Activated effector memory CD4-positive, alpha-beta T cell treated with Interleukin-2 at 50 U/mL for 16 hours (primary cell): ENCODE measurements around the gene DAAM2.

Experiments used
- DNase-seq: peaks from one replicate; pipeline ENCODE4 v3.0.0-alpha.2; 2020

The DAAM2 gene

GRCh38 chr6:39791850-39792539 lies at the start of gene DAAM2:
Gene DAAM2, plus strand, starts transcription at chr6:39792376. Its CDS starts 63,927 bp downstream, at chr6:39856303.
- no peak for DNase-seq

- DNase-seq = no peak
Measured at GRCh38 chr6:39746795-39747194, 45.4 kb upstream of the DAAM2 start.

DNA sequence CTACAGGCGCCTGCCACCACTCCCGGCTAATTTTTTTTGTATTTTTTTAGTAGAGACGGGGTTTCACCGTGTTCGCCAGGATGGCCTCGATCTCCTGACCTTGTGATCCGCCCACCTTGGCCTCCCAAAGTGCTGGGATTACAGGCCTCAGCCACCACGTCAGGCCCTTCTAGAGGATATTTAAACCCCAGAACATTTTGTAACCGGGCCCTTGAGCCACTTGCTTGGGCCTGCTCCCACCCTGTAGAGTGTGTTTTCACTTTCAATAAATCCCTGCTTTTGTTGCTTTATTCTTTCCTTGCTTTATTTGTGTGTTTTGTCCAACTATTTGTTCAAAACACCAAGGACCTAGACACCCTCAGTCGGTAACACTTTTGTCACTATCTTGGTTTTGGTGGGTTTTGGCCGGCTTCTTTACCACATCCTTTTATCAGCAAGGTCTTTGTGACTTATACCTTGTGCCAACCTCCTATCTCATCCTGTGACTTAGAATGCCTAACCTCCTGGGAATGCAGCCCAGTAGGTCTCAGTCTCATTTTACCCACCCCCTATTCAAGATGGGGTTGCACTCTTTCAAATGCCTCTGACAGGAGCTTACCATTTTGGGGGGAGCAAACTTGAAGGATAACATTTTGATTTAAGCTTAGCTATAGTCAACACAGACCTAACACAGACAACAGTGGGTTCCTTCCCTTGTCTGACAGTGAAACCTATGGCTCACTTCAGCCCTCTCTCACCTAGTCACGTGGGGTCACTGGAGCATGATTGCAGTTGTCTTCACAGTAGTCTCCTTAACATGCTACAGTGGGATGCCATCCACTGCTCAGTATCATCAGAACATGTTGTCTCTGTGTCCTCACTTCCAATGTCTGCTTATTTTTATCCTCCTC lies 39.1 kb upstream of the DAAM2 start:
- no peak for DNase-seq

- no peak for DNase-seq
Measured at GRCh38 chr6:39753725-39754045, 38.5 kb upstream of the DAAM2 start.

DNA sequence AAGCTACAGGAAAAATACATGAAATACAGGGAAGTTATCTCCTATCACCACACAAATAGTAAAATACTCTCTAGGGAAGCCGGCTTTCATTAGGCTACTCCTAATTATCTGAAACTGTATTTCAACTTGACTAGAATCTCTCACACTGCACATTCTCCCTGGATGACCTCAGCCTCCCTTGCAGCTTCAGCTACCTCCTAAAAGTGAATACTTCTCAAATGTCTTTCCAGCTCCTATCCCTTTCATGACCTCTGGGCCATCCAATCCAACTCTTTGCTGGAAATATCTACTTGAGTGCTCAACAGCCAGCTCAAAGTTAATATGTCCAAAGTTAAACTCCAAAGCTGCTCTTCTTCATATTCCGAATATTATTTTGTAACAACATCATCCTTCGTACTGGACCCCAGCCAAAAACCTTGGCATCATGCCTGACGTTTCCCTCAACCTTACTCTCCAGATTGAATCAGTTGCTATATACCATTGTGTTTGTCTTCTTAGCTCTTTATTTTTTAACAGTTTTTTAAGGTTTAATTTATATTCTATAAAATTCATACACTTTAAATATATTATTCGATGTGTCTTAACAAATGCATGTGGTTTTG lies 37.6 kb upstream of the DAAM2 start:
- DNase-seq = no peak

DNA sequence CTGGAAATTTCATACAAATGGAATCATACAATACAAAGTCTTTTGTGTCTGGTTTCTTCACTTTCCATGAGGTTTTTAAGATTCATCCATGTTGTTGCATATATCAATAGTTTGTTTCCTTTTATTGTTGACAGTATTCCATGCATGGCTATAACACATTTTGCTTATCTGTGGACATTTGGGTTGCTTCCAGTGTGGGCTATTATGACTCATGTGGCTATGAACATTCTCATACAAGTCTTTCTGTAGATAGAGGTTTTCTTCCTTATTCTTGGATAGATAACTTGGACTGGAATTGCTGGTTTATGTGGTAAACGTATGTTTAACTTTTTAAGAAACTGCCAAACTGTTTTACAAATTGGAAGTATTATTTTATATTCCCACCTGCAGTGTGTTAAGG lies 36.9 kb upstream of the DAAM2 start:
- no peak for DNase-seq

DNA sequence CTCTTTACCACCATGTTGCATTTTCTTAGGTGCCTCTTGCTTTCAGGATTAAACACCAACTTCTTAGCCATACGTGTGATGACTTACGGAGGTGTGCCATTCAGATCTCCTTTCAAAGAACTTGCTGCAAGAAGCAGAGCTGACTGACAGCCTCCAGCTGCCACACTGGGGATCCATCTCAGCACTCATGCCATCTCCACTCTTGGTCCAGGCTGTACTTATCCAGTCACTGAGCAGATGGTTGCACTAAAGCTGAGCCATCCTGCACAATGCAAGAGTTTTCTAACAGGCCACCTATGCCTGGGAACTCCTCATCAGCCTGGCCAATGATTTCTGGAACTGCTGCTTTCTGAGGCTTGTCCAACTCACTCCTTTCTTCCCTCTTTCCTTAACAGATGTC lies 35.6 kb upstream of the DAAM2 start:
- no peak for DNase-seq

- DNase-seq = no peak
Measured at GRCh38 chr6:39758905-39759605, 33.1 kb upstream of the DAAM2 start.

GRCh38 chr6:39760226-39760952 lies 31.8 kb upstream of the DAAM2 start:
- no peak for DNase-seq

DNA sequence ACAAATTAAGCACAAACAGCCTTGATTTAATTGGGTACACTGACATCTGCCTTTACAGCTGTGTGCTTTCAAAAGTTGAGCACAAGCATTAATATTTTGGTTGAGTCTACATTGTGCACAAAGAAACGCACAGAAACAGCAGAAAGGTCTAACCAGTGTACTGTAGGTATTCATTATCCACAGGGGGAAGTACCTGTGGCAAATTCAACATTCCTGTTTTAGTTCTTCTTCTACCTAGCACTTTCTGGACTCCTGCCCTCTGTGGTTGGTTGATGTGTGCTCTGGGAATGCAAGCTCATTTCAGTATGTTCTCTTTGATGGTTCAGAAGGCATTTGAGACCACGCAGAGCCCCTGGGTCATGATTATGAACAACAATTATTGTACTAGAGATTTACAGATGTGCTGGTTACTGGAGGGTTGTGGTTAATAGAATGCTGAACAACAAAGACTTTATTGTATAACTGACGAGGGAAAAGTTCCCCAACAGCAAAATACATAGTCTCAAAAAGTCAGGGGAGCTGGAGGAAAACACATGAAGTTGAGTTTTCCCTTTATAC lies 26.6 kb upstream of the DAAM2 start:
- DNase-seq = no peak

- DNase-seq = no peak
Measured at GRCh38 chr6:39769012-39769411, 23.2 kb upstream of the DAAM2 start.

- no peak for DNase-seq
Measured at GRCh38 chr6:39770446-39770845, 21.7 kb upstream of the DAAM2 start.

DNA sequence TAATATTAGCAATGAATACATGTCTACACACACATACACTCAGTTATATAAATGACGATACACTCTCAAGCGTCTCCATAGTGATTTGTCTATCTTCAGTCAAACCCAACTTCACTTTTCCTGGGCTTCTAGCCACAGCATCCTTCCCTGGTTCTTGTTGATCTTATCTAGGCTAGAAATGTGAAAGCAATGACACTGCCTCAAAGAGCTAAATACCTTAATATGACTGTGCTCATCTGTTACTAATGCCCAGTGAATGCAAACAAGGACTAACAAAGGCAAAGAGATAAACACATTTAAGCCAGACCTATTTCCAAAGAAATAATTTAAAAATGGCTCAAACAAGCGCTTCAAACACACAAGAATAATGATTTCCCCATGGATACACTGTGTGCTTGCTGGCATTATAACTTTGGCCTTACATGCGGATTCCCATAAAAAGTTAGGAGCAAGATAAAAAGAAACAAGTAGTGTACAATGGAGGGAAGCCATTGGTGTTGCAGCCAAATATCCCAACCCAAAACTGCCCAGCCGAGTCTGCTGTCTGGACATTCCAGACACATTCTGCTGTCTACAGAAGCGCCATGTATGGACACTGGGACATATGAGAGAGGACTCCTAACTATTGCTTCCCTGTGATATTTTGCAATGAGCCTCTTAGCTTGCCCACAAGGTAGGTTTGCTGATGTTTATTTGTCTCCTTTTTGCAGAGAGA lies 19.5 kb upstream of the DAAM2 start:
- DNase-seq = no peak

GRCh38 chr6:39773782-39774181 lies 18.4 kb upstream of the DAAM2 start:
- DNase-seq = no peak

DNA sequence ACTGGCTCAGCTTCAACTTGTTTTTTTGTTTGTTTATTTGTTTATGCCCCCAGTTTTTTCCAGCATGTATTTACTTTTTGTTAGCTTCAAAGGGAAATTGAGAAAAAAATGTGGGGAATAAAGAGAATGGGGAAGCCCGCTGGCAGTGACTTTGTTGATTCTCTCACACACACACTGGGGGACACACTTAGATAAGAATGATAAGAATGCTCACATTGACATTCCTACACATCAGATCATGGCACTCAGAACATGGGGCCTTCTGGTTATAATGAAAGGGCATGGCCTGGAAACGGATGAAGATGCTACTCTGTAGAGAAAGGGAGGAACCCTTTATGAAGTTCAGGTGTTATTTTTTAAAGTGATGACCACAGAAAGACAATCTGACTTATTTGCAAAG lies 15.6 kb upstream of the DAAM2 start:
- DNase-seq = no peak

DNA sequence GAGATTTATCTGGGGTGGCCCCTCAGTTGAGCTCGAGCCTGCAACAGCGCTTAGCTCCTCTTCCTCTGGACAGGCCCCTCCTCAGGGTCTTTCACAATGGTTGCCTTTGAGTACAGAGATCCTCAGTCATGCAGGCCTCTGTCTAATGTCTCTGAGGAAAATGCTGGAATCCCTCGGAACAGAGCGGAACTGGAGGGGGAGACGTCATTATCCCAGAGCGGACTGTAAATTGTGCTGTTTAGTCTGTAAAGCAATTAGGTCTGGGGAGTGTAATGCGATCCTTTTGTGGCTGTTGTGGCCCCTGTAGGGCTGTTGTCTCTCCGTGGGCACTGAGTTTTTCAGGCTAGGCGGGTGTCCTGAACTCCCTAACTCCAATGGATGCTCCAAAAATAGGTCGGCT lies 15.0 kb upstream of the DAAM2 start:
- no peak for DNase-seq

- no peak for DNase-seq
Measured at GRCh38 chr6:39777661-39778060, 14.5 kb upstream of the DAAM2 start.

GRCh38 chr6:39778581-39779255 lies 13.5 kb upstream of the DAAM2 start:
- no peak for DNase-seq

GRCh38 chr6:39785281-39785680 lies 6.9 kb upstream of the DAAM2 start:
- no peak for DNase-seq

DNA sequence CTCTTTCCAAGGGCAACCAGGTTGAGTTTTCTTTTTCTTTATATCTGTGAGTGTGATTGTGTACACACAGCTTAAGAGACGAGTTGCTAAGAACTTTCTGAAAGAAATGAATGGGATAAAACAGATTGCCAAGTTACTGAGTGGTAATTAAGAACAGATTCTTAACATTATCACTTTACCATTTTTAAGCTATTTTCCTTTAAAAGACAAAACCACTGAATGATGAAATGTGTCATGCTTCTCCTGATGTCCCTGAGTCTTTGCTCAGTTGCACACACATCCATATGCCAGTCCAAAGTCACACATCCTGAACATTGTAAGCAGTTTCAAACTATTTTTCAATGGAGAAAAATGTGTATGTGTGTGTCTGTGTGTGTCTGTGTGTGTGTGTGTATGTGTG lies 5.5 kb upstream of the DAAM2 start:
- no peak for DNase-seq

- no peak for DNase-seq
Measured at GRCh38 chr6:39787322-39787721, 4.9 kb upstream of the DAAM2 start.
